ENCODE results near the gene SLAMF7. TPM values are rescaled to one million over a fixed set of nuclear protein-coding genes. Genes with fewer than 3 reads are reported as not detected.

Gene SLAMF7
- total and polyA plus RNA-seq, 2 experiments from 2014 or later = 0.11 TPM; not detected in 1

- H3K27ac ChIP-seq (ENCODE audit: low read depth) = no peak overlapping the region
- no peaks in the 10 kb centered on the region for H3K79me2 ChIP-seq (replicated peaks; ENCODE audit: insufficient read depth)
- DNase-seq (ENCODE audit: low spot score) (no peak), ATAC-seq (no peak)
- peaks cover 13% of the 10 kb centered on the region for H3K4me1 Mint-ChIP-seq
- H3K27ac Mint-ChIP-seq = no peak overlapping the region
- H3F3A ChIP-seq (replicated peaks; ENCODE audit: low read depth) = no peaks in the 10 kb centered on the region
- no peaks in the 10 kb centered on the region for H3K9me3 Mint-ChIP-seq
- peaks cover 9% of the 10 kb centered on the region; the same call in 1 of the 2 replicates for H3K4me1 ChIP-seq (ENCODE audit: insufficient read depth)
- H2AFZ ChIP-seq = no peak overlapping the region
- no peak overlapping the region for H3K4me3 ChIP-seq
- peaks cover 2% of the 10 kb centered on the region for H3K27me3 Mint-ChIP-seq (ENCODE audit: insufficient read depth, low read depth, poor library complexity)
- no peak for TF ChIP-seq EZH2phosphoT487 (IDR thresholded peaks at IDR 0.05; ENCODE audit: unreplicated experiment)
- no peak for TF ChIP-seq ZNF114 (CRISPR knock-in tag; IDR thresholded peaks at IDR 0.05)
- TF ChIP-seq, protein P1, sequence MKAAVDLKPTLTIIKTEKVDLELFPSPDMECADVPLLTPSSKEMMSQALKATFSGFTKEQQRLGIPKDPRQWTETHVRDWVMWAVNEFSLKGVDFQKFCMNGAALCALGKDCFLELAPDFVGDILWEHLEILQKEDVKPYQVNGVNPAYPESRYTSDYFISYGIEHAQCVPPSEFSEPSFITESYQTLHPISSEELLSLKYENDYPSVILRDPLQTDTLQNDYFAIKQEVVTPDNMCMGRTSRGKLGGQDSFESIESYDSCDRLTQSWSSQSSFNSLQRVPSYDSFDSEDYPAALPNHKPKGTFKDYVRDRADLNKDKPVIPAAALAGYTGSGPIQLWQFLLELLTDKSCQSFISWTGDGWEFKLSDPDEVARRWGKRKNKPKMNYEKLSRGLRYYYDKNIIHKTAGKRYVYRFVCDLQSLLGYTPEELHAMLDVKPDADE (IDR thresholded peaks at IDR 0.05) = no peak
- no peak for TF ChIP-seq POLR2AphosphoS5 (IDR thresholded peaks at IDR 0.05; ENCODE audit: low read depth)
- TF ChIP-seq NANOG (IDR thresholded peaks at IDR 0.05; ENCODE audit: borderline replicate concordance) = no peak
- no peak for TF ChIP-seq CREB1 (CRISPR knock-in tag; IDR thresholded peaks at IDR 0.05; ENCODE audit: low read depth)
- TF ChIP-seq, protein P2, sequence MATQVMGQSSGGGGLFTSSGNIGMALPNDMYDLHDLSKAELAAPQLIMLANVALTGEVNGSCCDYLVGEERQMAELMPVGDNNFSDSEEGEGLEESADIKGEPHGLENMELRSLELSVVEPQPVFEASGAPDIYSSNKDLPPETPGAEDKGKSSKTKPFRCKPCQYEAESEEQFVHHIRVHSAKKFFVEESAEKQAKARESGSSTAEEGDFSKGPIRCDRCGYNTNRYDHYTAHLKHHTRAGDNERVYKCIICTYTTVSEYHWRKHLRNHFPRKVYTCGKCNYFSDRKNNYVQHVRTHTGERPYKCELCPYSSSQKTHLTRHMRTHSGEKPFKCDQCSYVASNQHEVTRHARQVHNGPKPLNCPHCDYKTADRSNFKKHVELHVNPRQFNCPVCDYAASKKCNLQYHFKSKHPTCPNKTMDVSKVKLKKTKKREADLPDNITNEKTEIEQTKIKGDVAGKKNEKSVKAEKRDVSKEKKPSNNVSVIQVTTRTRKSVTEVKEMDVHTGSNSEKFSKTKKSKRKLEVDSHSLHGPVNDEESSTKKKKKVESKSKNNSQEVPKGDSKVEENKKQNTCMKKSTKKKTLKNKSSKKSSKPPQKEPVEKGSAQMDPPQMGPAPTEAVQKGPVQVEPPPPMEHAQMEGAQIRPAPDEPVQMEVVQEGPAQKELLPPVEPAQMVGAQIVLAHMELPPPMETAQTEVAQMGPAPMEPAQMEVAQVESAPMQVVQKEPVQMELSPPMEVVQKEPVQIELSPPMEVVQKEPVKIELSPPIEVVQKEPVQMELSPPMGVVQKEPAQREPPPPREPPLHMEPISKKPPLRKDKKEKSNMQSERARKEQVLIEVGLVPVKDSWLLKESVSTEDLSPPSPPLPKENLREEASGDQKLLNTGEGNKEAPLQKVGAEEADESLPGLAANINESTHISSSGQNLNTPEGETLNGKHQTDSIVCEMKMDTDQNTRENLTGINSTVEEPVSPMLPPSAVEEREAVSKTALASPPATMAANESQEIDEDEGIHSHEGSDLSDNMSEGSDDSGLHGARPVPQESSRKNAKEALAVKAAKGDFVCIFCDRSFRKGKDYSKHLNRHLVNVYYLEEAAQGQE (IDR thresholded peaks at IDR 0.05; ENCODE audit: unreplicated experiment) = no peak
- TF ChIP-seq JUNB (IDR thresholded peaks at IDR 0.05; ENCODE audit: unreplicated experiment) = no peak
- TF ChIP-seq, protein P3, sequence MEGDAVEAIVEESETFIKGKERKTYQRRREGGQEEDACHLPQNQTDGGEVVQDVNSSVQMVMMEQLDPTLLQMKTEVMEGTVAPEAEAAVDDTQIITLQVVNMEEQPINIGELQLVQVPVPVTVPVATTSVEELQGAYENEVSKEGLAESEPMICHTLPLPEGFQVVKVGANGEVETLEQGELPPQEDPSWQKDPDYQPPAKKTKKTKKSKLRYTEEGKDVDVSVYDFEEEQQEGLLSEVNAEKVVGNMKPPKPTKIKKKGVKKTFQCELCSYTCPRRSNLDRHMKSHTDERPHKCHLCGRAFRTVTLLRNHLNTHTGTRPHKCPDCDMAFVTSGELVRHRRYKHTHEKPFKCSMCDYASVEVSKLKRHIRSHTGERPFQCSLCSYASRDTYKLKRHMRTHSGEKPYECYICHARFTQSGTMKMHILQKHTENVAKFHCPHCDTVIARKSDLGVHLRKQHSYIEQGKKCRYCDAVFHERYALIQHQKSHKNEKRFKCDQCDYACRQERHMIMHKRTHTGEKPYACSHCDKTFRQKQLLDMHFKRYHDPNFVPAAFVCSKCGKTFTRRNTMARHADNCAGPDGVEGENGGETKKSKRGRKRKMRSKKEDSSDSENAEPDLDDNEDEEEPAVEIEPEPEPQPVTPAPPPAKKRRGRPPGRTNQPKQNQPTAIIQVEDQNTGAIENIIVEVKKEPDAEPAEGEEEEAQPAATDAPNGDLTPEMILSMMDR (conservative IDR thresholded peaks at IDR 0.05; ENCODE audit: low read depth in 2 of 2) = no peak
- no peak for TF ChIP-seq STAT1 (IDR thresholded peaks at IDR 0.05; ENCODE audit: unreplicated experiment)
- no peak for TF ChIP-seq EZH2 (IDR thresholded peaks at IDR 0.05; ENCODE audit: low read depth, unreplicated experiment)
- no peaks in the 10 kb centered on the region for H3K36me3 Mint-ChIP-seq (ENCODE audit: low read depth)
- H4K20me1 ChIP-seq (replicated peaks; ENCODE audit: insufficient read depth) = no peaks in the 10 kb centered on the region
- H3K4me2 ChIP-seq = no peak overlapping the region
- no peaks in the 10 kb centered on the region for H3K9me2 ChIP-seq (ENCODE audit: insufficient read depth)
- H3K27me3 ChIP-seq (ENCODE audit: insufficient read depth) = no peaks in the 10 kb centered on the region
- H3K4me3 Mint-ChIP-seq = no peak overlapping the region
- no peaks in the 10 kb centered on the region for H3K36me3 ChIP-seq (ENCODE audit: insufficient read depth)
These were observed 33.3 kb upstream of the SLAMF7 start for GRCh38 chr1:160705742-160706141.
